Left ventricle myocardium superior (tissue), 1 donor: ENCODE results near the gene VTA1. TPM values are rescaled to one million over a fixed set of nuclear protein-coding genes. Genes with fewer than 3 reads are reported as not detected.

ENCODE experiments used
- ATAC-seq: fragments of 200-7000 bp; cut with Tn5 transposase; one replicate; pipeline ENCODE4 v1.9.1; 2020; ENCODE audit warnings: mild to moderate bottlenecking, moderate library complexity
- DNase-seq: peaks from one replicate; pipeline ENCODE4 v3.0.0-alpha.2; 2020
- intact Hi-C: fragments of 100-400 bp; cut with micrococcal nuclease; formaldehyde crosslinking; loops from one replicate; pipeline ENCODE4 v1.11.0; 2022
- total RNA-seq: library from RNA; stranded (reverse); fragmentation: NEBNext Ultra II Directional; extraction: Animal tissue kit (Norgen Biotek cat#: 25700); gene quantifications from one replicate; pipeline ENCODE4 v1.2.1, GENCODE V29; 2021
- donor health status: DM: no; HTN: yes; CAD: no; lungs with severe emphysema.

The VTA1 gene
- total RNA-seq, 1 donor from 2014 or later: 34.4 TPM

DNA sequence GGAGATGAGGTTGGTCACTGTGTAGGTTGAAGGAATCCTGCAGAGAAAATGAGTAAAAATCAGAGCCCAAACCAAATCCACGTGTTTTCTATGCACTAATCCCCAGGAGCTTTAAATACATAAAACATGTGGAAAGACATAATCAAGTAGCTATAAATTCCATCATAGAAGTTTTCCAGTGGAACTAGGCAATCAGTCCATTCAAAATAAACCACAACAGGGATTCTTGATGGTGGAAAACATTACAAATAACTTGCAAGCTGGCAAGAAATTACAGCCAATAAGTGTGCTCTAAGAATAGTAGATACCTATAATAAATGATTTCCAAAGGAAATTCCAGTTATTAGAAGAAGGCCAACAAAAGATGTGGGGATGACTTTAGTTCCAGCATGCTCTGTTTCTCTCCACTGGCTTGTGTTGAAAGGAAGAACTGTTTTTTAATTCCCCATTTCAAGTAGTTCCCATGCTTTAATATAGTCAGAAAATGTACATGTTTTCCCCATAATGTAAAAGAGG lies 104.9 kb downstream of the VTA1 start:
- ATAC-seq (no peak), DNase-seq (no peak)
- intact Hi-C loops: no loop called here

- intact Hi-C loops: no loop called here
- no peak for ATAC-seq
- no peak for DNase-seq
Measured at GRCh38 chr6:142254513-142254912, 107.5 kb downstream of the VTA1 start.

- DNase-seq (no peak), ATAC-seq (no peak)
- intact Hi-C loops: no loop called here
Measured at GRCh38 chr6:142255785-142256184, 108.7 kb downstream of the VTA1 start.

DNA sequence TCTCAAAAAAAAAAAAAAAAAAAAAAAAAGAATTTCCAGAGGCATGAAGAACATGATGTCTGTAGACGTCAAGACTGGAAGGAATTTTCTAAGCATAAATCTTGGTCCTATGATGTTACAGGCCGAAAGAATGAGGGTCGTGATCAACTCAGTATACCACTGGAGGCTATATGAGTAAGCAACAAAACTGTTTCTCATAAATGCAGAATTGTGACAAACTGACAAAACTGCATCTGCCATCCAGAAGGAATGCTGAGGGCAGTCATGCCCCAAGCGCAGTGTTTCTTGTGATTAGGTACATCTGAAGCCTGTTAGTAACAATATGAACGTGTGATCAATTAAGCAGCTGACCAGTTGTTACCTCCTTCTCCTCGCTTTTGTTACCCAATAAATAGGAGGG lies 111.2 kb downstream of the VTA1 start:
- ATAC-seq: no peak
- no peak for DNase-seq
- intact Hi-C loops: no loop called here

DNA sequence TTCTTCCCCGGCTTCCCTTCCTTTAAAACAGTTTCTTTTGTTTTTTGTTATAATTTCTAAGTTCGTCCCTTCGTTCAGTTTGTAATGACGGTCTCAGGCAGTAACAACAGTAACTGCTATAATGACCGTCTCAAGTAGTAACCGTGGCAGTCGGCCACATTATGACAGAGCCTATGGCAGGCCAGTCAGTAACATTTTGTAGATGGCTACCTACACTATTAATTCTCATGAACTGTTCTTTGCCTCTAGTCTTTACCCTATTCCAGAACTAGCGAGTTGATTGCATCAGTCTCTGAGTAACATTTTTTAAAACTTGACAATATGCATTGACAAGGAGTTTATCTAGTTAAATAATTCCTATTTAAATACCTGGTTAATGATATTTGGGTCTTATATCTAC lies 111.7 kb downstream of the VTA1 start:
- DNase-seq (no peak), ATAC-seq (no peak)
- intact Hi-C loops: no loop called here

DNA sequence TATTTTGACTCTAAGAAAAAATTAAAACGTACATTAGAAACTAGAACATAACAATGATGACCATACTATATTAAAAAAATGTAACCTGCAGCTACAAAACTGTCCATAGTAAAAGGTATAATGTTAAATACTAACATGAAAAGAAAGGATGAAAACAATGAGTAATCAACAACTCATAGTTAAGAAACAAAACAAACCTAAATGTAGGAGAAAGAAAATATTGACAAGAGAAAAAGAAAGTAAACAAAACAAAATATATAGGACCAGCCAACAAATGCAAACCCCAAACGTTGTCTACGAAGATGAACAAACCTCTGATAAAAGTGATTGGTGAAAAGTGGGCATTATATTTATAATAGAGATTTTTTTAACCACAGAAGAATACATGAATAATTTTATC lies 113.7 kb downstream of the VTA1 start:
- DNase-seq: no peak

GRCh38 chr6:142262231-142262630 lies 115.2 kb downstream of the VTA1 start:
- intact Hi-C loops: no loop called here
- ATAC-seq (no peak), DNase-seq (no peak)

More for the DNA sequence above, 113.7 kb downstream of the VTA1 start:
- ATAC-seq: no peak
- intact Hi-C loops: no loop called here

- intact Hi-C loops: no loop called here
- no peak for DNase-seq
- ATAC-seq: no peak
Measured at GRCh38 chr6:142265476-142265875, 118.4 kb downstream of the VTA1 start.

DNA sequence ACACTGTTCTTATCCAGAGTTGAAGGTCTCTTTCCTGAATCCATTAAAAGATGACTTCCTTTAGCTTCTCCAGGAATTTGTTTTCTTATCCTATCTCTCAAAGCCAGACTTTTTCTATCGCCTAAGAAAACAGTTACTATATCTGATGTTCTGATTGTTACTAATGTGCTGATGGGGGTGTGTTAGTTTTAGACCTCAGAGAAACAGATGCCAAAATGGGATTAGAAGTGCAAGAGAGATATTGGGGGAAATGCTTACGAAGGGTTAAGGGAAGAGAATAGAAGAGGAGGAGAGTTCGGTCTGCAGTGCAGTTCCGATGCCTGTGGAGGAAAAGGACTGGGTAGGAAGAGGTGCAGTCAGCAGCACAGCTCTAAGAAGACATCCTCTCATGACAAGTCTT lies 119.0 kb downstream of the VTA1 start:
- intact Hi-C loops: no loop called here
- no peak for ATAC-seq
- DNase-seq: no peak

DNA sequence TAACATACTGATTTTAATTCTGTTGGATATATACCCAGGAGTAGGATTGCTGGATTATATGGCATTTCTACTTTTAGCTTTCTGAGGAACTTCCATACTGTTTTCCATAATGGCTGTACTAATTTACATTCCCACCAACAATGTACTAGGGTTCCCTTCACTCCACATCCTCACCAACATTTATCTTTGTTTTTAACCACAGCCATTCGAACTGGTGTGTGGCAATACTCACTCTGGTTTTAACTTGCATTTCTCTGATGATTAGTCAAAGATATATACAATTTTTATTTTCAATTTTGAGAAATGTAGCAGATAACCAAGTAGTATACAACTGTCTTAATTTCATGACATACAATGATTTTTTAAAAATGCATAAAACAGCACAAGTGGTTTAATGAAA lies 124.4 kb downstream of the VTA1 start:
- ATAC-seq (no peak), DNase-seq (no peak)
- intact Hi-C loops: no loop called here

Other genes with a start within 250 kb of the VTA1 start
- not detected for gene GJE1, start 14.3 kb upstream of the VTA1 start, total RNA-seq
- gene NMBR, start 141 bp upstream of the VTA1 start, total RNA-seq: not detected
- gene ADGRG6, start 154.7 kb downstream of the VTA1 start, total RNA-seq: 3.8 TPM